Stimulated activated CD4-positive, alpha-beta T cell treated with anti-CD3 and anti-CD28 coated beads, TNF-alpha, amount 100 ng/mL, for 48 hours (primary cell): ENCODE results near the gene TOR2A.
"Not testable (repeated sequence)": the region's sequence is repeated elsewhere in the genome, so short reads cannot be mapped to it uniquely, and the experiment has no call there.

Experiments used
- DNase-seq, 3 donors: peaks; one replicate each; pipeline ENCODE4 v3.0.0-alpha.2; 2020; ENCODE audit warnings: low read depth in 3 of 3

TOR2A gene

GRCh38 chr9:127734747-127735529, at the start of gene TOR2A:
TOR2A (minus strand) TSS chr9:127735294; CDS start chr9:127735270, 24 bp downstream.
- DNase-seq: peak; percentile 96 to 99 (median 97)

DNA sequence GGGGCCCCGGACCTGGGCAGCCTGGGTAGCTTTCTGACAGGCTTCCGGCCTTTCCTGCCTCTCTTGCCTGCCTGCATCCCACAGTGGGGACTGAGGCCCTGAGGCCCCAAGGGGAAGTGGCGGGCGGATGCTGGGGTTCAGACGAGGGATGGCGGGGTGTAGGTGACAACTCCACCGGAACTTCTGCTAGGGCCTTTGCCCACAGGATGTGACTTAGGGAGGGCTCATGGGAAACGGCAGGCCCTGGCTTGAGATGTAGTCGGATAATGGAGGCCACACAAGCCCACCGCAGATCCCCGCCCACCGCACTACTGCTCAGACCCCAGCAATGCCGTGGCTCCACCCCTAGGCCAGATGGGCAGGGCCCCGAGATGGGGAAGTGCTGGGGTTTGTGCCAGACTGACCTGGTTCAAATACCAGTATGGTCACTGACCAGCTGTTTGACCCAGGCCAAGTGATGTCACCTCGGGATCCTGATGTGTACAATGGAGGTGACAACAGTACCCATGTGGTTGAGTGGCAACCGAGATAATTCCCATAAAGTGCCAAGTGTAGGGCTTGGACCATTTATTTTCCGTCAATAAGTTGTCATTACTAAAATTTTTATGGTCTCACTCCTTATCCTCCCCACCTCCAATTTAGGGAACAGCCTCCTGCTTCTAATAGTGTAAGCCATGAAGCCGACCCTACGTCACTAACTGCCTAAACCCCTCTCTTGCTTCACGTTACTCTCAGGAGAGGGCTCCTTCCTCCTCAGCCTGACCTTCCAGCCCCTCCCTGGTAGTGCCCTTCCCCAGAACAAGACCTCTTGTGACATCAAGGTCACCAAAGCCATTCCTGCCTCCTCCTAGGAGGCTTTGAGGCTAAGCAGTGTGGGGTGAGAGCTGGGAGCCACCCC, 48.3 kb upstream of the TOR2A start:
- DNase-seq: peak; percentile 52 to 56 (median 54)

DNA sequence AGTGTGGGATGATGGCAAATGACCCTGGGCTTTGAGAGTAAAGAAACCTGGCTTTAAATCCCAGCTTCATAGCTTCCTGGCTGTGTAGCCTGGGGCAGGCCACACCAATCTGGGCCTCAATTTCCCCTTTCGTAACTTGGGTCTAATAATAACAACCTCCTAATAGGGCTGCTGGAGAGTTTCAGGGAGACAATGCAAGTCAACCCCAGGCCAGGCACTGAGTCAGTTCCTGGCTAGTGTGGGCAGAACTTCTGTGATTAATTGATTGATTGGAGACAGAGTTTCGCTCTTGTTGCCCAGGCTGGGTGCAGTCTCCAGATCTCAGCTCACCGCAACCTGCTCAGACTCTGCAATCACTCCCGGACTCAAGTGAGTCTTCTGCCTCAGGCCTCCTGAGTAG, 46.7 kb upstream of the TOR2A start:
- DNase-seq: no peak

- DNase-seq: not testable (repeated sequence)
Observed at GRCh38 chr9:127780909-127781308, 45.8 kb upstream of the TOR2A start.

- DNase-seq: no peak
Observed at GRCh38 chr9:127780126-127780885, 45.2 kb upstream of the TOR2A start.

DNA sequence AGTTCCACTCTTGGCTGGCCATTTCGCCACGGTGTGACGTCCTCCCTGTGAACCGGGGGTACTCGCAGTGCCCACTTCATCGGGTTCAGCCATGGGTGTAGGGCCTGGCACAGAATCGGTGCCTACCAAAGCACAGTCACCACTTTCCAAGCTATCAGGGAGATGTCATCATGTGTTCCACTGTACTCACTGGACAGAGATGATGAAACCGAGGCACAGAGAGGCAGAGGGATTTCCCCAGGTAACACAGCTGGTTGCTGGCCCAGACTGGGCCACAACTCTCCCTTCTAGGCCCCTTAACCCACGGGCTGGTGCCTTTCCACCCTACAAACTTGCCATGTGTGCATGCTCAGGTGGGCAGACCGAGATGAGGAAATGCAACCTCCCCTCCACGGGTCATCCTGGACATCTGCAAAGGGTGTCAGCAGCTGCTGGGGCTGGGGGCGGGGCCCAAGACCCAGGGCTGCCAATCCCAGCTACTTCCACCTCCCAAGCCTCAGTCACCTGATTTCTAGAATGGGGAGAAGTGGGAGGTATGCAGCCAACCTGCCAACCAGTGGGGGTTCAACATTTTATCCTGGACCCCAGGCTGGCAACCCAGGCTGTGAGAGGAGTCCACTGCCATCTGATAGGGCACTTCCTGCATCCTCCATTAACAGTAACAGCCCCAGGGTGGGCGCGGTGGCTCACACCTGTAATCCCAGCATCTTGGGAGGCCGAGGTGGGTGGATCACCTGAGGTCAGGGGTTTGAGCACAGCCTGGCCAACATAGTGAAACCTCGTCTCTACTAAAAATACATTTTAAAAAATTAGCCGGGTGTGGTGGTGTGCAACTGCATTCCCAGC, 44.3 kb upstream of the TOR2A start:
- peak; percentile 48 to 61 (median 57) for DNase-seq

- peak in 1 of 3 donors; percentile 60 for DNase-seq
Observed at GRCh38 chr9:127778280-127779135, 43.4 kb upstream of the TOR2A start, which contains the start of gene SH2D3C. SH2D3C (minus strand) TSS chr9:127778666; CDS start chr9:127778627, 39 bp downstream.

DNA sequence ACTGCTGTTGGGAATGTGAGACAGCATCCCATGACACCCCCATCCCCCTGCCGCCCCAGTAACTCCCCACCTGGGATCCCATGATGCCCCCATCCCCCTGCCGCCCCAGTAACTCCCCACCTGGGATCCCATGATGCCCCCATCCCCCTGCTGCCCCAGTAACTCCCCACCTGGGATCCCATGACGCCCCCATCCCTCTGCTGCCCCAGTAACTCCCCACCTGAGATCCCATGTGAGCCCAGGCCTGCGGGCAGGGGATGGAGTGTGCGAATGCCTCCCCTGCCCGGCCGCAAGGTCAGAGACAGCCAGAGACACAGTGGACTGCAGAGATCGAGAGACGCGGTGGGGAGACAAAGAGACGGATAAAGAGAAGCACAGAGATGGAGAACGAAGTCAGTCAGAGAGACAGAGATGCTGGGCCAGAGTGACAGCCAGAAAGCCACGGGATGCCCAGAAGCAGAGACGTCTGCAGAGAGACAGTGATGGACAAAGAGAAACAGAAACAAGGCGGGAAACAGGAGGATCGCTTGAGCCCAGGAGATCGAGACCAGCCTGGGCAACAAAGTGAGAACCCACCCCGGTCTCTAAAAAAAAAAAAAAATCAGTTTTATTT, 42.4 kb upstream of the TOR2A start:
- no peak for DNase-seq

GRCh38 chr9:127776924-127777289, 41.8 kb upstream of the TOR2A start:
- DNase-seq: no peak

- DNase-seq: peak in 2 of 3 donors; percentile 56 to 67
Observed at GRCh38 chr9:127776195-127776923, 41.3 kb upstream of the TOR2A start.

GRCh38 chr9:127773981-127774380, 38.9 kb upstream of the TOR2A start:
- no peak for DNase-seq

DNA sequence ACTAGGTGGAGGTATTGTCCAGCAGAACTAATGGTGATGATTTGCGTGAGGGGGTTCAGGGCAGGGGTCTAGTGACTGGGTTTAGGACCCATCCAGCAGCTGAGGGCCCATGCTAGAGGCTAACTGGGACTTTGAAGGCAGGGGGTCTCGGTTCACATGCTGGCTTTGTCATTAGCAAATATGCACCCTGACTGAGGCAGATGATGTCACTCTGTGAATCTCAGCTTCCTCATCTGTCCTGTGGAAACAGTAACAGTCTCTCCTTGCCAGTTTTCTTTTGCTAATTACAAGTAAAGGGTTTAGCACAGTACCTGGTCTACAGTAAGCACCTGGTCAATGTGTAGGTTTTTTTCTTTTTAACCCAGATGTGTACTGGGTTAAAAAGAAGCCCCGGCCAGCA, 38.2 kb upstream of the TOR2A start:
- no peak for DNase-seq

GRCh38 chr9:127772603-127773002, 37.5 kb upstream of the TOR2A start:
- no peak for DNase-seq

GRCh38 chr9:127771570-127772189, 36.6 kb upstream of the TOR2A start:
- DNase-seq: no peak

DNA sequence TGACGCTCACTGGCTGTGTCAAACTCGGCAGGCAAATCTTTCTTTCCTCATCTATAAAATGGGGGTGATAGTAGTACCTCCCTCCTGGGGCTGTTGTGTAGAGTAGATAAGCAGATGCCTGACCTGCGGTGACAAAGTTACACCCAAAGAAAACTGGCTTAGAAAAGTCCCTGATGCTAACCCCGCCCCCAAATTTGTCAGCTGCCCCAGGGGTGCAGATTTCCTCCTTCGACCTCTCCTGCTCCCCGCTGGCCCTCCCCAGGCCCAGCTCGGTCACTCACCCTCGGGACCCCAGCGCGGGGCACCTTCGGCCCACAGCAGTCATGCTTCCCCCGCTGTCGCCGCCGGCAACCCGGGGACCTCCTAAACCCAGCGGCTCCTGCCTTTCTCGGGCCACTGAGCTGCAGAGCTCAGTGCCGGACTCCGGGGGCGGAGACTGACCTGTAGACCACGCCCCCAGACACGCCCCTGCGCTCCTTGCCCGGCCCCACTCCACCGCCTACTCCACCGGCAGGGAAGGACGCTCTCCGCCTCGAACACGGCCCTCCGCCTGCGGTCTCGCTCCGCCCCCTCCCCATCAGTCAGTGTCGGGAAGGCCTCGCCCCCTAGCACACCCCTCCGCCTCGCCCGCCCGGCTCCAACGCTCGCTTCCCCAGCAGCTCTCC, 35.9 kb upstream of the TOR2A start:
- peak; percentile 94 to 98 (median 96) for DNase-seq

DNA sequence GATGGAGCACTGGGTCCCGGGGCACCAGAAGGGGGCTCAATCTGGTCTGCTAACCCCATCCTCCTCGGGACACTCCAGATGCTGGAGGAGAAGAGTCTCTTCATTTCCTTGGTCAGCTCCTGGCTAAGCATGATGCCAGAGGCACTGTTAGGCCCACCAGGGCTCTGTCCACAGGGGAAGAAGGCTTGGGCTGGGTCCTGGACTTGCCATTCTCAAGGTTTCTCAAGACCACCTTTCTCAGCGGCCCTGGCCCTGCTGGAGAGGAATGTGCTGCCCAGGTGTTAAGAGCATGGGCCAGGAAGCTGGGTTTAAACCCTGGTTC, 35.5 kb upstream of the TOR2A start:
- DNase-seq: no peak

DNA sequence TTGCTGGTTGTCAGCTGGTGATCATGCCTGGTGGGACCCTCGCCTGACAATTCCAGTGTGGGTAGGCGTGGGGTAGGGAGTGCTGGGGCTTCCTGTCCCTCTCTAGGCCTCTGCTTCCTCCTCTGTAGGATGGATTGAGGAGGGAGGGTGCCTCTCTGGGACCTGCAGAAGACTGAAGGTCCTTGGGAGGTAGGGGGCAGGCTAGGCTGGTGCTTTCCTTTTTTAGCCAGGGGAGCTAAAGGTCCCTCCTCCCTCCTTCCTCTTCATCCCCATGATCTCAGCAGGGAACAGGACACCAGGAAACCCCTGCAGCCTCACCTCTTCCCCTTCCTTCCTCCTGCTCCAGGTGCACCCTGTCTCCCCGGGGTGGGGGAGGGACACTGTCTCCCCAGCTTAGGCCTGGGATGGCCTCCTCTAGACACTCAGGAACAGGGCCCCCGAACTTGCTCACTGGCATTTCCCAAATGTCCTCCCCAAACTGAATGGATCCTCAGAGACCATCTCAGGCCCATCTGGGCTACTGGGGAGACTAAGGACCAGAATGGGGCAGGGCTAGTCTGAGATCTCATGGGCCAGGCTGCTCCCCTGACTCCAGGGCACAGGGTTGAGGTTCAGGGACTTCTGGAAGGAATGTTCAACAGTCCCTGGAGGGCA, 35.0 kb upstream of the TOR2A start:
- DNase-seq: no peak
